ENCODE results near the gene MRPS23.

Gene MRPS23

DNA sequence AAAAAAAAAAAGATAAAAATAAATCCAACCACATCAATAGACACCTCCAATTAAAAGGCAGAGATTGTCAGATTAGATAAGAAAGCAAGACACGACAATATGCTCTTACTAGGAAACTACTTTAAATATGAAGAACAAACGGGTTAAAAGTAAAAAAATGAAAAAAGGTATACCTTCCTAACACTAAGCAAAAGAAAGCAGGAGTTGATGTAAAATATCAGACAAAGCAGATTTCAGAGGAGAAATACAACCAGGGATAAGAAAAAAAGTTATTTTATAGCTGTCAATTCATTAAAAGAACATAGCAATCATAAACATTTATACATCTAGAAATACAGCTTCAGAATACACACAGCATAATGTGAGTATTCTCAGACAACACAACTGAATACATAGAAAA, 55.0 kb downstream of the MRPS23 start:
- DNase-seq (ENCODE audit: low spot score): no peak

- DNase-seq (ENCODE audit: low spot score): no peak
Measured at GRCh38 chr17:57788725-57789124, 61.1 kb downstream of the MRPS23 start.

DNA sequence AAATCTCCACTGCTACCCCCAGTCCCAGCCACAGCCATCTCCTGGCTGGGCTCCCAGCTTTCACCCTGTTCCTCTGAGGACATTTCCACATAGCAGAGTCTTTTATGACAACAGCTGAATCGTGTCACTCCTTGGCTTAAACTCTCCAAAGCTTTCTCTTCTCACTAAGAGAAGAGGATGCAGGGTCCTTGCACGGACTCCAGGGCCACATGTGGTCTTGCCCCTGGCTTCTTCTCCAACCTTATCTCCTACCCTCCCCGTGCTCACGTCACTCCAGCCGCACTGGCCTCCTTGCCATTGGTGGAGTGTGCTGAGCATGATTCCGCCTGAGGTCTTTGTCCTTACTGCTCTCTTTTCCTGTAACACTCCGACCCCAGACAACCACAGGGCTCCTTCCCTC, 64.8 kb downstream of the MRPS23 start:
- DNase-seq (ENCODE audit: low spot score): no peak
